GM13977 (cell line): ENCODE results near the gene CDH2.

Experiments used
- DNase-seq: peaks from one replicate; pipeline ENCODE4 v3.0.0; 2012; ENCODE audit warnings: low spot score
- in situ Hi-C: fragments of 300-500 bp; cut with MboI; formaldehyde crosslinking; loops from one replicate; pipeline ENCODE4 v1.12.0; 2022; ENCODE audit warnings: low sequenced_read_pairs, low pct_unique_long_range_greater_than_20kb, mixed read lengths, inconsistent platforms; ENCODE audit not compliant: unreplicated experiment
- TF ChIP-seq, protein P1 (sequence below): IDR thresholded peaks from 2 replicates; pipeline ENCODE4 v1.5.1; 2012; ENCODE audit warnings: mild to moderate bottlenecking, control low read depth; ENCODE audit not compliant: insufficient read depth; ENCODE audit errors: extremely low read depth, missing control alignments

The CDH2 gene

GRCh38 chr18:27901424-27902226, 275.3 kb downstream of the CDH2 start:
- in situ Hi-C loops, result no loop called here
- TF ChIP-seq, protein P1, sequence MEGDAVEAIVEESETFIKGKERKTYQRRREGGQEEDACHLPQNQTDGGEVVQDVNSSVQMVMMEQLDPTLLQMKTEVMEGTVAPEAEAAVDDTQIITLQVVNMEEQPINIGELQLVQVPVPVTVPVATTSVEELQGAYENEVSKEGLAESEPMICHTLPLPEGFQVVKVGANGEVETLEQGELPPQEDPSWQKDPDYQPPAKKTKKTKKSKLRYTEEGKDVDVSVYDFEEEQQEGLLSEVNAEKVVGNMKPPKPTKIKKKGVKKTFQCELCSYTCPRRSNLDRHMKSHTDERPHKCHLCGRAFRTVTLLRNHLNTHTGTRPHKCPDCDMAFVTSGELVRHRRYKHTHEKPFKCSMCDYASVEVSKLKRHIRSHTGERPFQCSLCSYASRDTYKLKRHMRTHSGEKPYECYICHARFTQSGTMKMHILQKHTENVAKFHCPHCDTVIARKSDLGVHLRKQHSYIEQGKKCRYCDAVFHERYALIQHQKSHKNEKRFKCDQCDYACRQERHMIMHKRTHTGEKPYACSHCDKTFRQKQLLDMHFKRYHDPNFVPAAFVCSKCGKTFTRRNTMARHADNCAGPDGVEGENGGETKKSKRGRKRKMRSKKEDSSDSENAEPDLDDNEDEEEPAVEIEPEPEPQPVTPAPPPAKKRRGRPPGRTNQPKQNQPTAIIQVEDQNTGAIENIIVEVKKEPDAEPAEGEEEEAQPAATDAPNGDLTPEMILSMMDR, result no peak
- no peak for DNase-seq
